Activated CD4-positive, alpha-beta T cell treated with anti-CD3 and anti-CD28 coated beads, Interleukin-2, amount 10 ng/mL, durations not matched to agents 7 days and 5 days (primary cell): Measurements from ENCODE around the gene RERE. TPM values are rescaled to one million over a fixed set of nuclear protein-coding genes. Genes with fewer than 3 reads are reported as not detected.
A peak's percentile ranks its signal among the peaks of the same experiment; 100 is the strongest.
"Not testable (repeated sequence)": the region's sequence is repeated elsewhere in the genome, so short reads cannot be mapped to it uniquely, and the experiment has no call there.

ENCODE experiments used
- CTCF ChIA-PET: fragments of 350-600 bp; sonication (Branson Sonifier 250); formaldehyde crosslinking; loops from one replicate; lab custom pipeline; 2021; ENCODE audit warnings: antibody characterized with exemption; lab: Charles Lee
- POLR2A ChIA-PET: fragments of 350-600 bp; sonication (Branson Sonifier 250); formaldehyde crosslinking; loops from one replicate; lab custom pipeline; 2021; ENCODE audit warnings: antibody characterized with exemption; lab: Charles Lee
- DNase-seq: peaks from one replicate; pipeline ENCODE4 v3.0.0-alpha.2; 2020
- H3K27ac Mint-ChIP-seq: one replicate; pipeline ENCODE4 v1.8.0; 2021; ENCODE audit warnings: mild to moderate bottlenecking, moderate library complexity, mixed read lengths
- H3K27me3 Mint-ChIP-seq: one replicate; pipeline ENCODE4 v1.8.0; 2021; ENCODE audit warnings: mixed read lengths
- H3K36me3 Mint-ChIP-seq: one replicate; pipeline ENCODE4 v1.8.0; 2021; ENCODE audit warnings: low read depth, mixed read lengths
- H3K4me1 Mint-ChIP-seq: one replicate; pipeline ENCODE4 v1.8.0; 2021; ENCODE audit warnings: mixed read lengths
- H3K4me3 Mint-ChIP-seq: one replicate; pipeline ENCODE4 v1.8.0; 2021; ENCODE audit warnings: mild to moderate bottlenecking, moderate library complexity, mixed read lengths
- H3K9me3 Mint-ChIP-seq: one replicate; pipeline ENCODE4 v1.8.0; 2021; ENCODE audit warnings: mixed read lengths
- total RNA-seq, 2 experiments: library from RNA; stranded (reverse); gene quantifications; one replicate each; pipeline ENCODE4 v1.2.3, GENCODE V29; 2021

Gene RERE
- total RNA-seq, 2 experiments from 2014 or later: 68.5 to 68.7 TPM

- Mint-ChIP-seq H3K27ac (no peak overlapping the region), H3K4me3 (no peak overlapping the region), H3K9me3 (no peaks in the 10 kb centered on the region)
Measured at GRCh38 chr1:8389958-8390535, 427.4 kb downstream of the RERE start.

GRCh38 chr1:8388732-8389562 is 428.5 kb downstream of the RERE start:
- no peak overlapping the region for H3K27ac Mint-ChIP-seq
- H3K9me3 Mint-ChIP-seq: no peaks in the 10 kb centered on the region
- no peak overlapping the region for H3K4me3 Mint-ChIP-seq
- CTCF ChIA-PET: no interaction called here
- no peaks in the 10 kb centered on the region for H3K27me3 Mint-ChIP-seq
- H3K4me1 Mint-ChIP-seq: peaks cover 68% of the 10 kb centered on the region
- no peak for DNase-seq
- H3K36me3 Mint-ChIP-seq: peaks cover 56% of the 10 kb centered on the region
- POLR2A ChIA-PET: no interaction called here

More at GRCh38 chr1:8389958-8390535, 427.4 kb downstream of the RERE start:
- CTCF ChIA-PET: interaction anchor here (1.0 kb wide), 1 partner anchor 372 kb away, joined by 4 read pairs; no protein-coding TSS in a partner anchor
- no peak for DNase-seq
- Mint-ChIP-seq H3K27me3 (no peaks in the 10 kb centered on the region), H3K4me1 (peaks cover 67% of the 10 kb centered on the region), H3K36me3 (peaks cover 56% of the 10 kb centered on the region)
- POLR2A ChIA-PET: no interaction called here

GRCh38 chr1:8386247-8386646 is 431.2 kb downstream of the RERE start:
- Mint-ChIP-seq H3K27me3 (no peaks in the 10 kb centered on the region), H3K27ac (peak overlapping the region; percentile 32), H3K36me3 (peaks cover 52% of the 10 kb centered on the region), H3K9me3 (no peaks in the 10 kb centered on the region), H3K4me3 (no peak overlapping the region), H3K4me1 (peaks cover 71% of the 10 kb centered on the region)
- POLR2A ChIA-PET: no interaction called here
- CTCF ChIA-PET: interaction anchor here (1.0 kb wide), 1 partner anchor 11 kb away, joined by 3 read pairs; no protein-coding TSS in a partner anchor
- no peak for DNase-seq

GRCh38 chr1:8384577-8384976 is 432.9 kb downstream of the RERE start:
- H3K4me3 Mint-ChIP-seq: no peak overlapping the region
- no peaks in the 10 kb centered on the region for H3K27me3 Mint-ChIP-seq
- H3K36me3 Mint-ChIP-seq: peaks cover 46% of the 10 kb centered on the region
- H3K27ac Mint-ChIP-seq: no peak overlapping the region
- no peak for DNase-seq
- ChIA-PET CTCF (no interaction called here), POLR2A (no interaction called here)
- peaks cover 60% of the 10 kb centered on the region for H3K4me1 Mint-ChIP-seq
- H3K9me3 Mint-ChIP-seq: no peaks in the 10 kb centered on the region

- no peak for DNase-seq
- peaks cover 60% of the 10 kb centered on the region for H3K4me1 Mint-ChIP-seq
- no peaks in the 10 kb centered on the region for H3K27me3 Mint-ChIP-seq
- no peak overlapping the region for H3K4me3 Mint-ChIP-seq
- peaks cover 43% of the 10 kb centered on the region for H3K36me3 Mint-ChIP-seq
- no peaks in the 10 kb centered on the region for H3K9me3 Mint-ChIP-seq
- ChIA-PET CTCF (no interaction called here), POLR2A (no interaction called here)
- H3K27ac Mint-ChIP-seq: peak overlapping the region; percentile 67
Measured at GRCh38 chr1:8384088-8384487, 433.4 kb downstream of the RERE start.

- H3K27me3 Mint-ChIP-seq: no peaks in the 10 kb centered on the region
- H3K4me3 Mint-ChIP-seq: peak overlapping the region; percentile 69
- CTCF ChIA-PET: interaction anchor here (0.6 to 1.1 kb wide), 3 partner anchors 26 to 217 kb away, joined by 3 read pairs; no protein-coding TSS in a partner anchor
- peaks cover 66% of the 10 kb centered on the region for H3K4me1 Mint-ChIP-seq
- POLR2A ChIA-PET: interaction anchor here (0.5 to 0.6 kb wide), 2 partner anchors 201 to 462 kb away, joined by 3 read pairs; no protein-coding TSS in a partner anchor
- H3K9me3 Mint-ChIP-seq: no peaks in the 10 kb centered on the region
- peak overlapping the region; percentile 94 for H3K27ac Mint-ChIP-seq
- peaks cover 42% of the 10 kb centered on the region for H3K36me3 Mint-ChIP-seq
- no peak for DNase-seq
Measured at GRCh38 chr1:8382608-8383505, 434.6 kb downstream of the RERE start.

GRCh38 chr1:8382051-8382505 is 435.4 kb downstream of the RERE start:
- H3K4me3 Mint-ChIP-seq: no peak overlapping the region
- peaks cover 44% of the 10 kb centered on the region for H3K36me3 Mint-ChIP-seq
- POLR2A ChIA-PET: interaction anchor here (0.5 kb wide), 1 partner anchor 462 kb away, joined by 3 read pairs; no protein-coding TSS in a partner anchor
- H3K27me3 Mint-ChIP-seq: no peaks in the 10 kb centered on the region
- CTCF ChIA-PET: interaction anchor here (0.5 kb wide), 1 partner anchor 225 kb away, joined by 3 read pairs; no protein-coding TSS in a partner anchor
- DNase-seq: no peak
- peak overlapping the region; percentile 42 for H3K27ac Mint-ChIP-seq
- H3K9me3 Mint-ChIP-seq: no peaks in the 10 kb centered on the region
- H3K4me1 Mint-ChIP-seq: peaks cover 68% of the 10 kb centered on the region

- peaks cover 67% of the 10 kb centered on the region for H3K4me1 Mint-ChIP-seq
- no peaks in the 10 kb centered on the region for H3K27me3 Mint-ChIP-seq
- no peaks in the 10 kb centered on the region for H3K9me3 Mint-ChIP-seq
- POLR2A ChIA-PET: no interaction called here
- H3K27ac Mint-ChIP-seq: no peak overlapping the region
- CTCF ChIA-PET: interaction anchor here (0.5 kb wide), 1 partner anchor 226 kb away, joined by 3 read pairs; no protein-coding TSS in a partner anchor
- DNase-seq: no peak
- no peak overlapping the region for H3K4me3 Mint-ChIP-seq
- H3K36me3 Mint-ChIP-seq: peaks cover 44% of the 10 kb centered on the region
Measured at GRCh38 chr1:8381618-8382017, 435.8 kb downstream of the RERE start.

GRCh38 chr1:8380310-8380709 is 437.1 kb downstream of the RERE start:
- H3K36me3 Mint-ChIP-seq: peaks cover 43% of the 10 kb centered on the region
- peak overlapping the region; percentile 36 for H3K27ac Mint-ChIP-seq
- ChIA-PET CTCF (interaction anchor here (0.6 to 1.3 kb wide), 3 partner anchors 151 to 365 kb away, joined by 3 to 5 read pairs (median 3); no protein-coding TSS in a partner anchor), POLR2A (interaction anchor here (0.6 kb wide), 1 partner anchor 10 kb away, joined by 3 read pairs; no protein-coding TSS in a partner anchor)
- H3K4me1 Mint-ChIP-seq: peaks cover 69% of the 10 kb centered on the region
- H3K27me3 Mint-ChIP-seq, H3K9me3 Mint-ChIP-seq, H3K4me3 Mint-ChIP-seq, DNase-seq: not testable (repeated sequence)

GRCh38 chr1:8379513-8380186 is 437.8 kb downstream of the RERE start:
- CTCF ChIA-PET: interaction anchor here (0.6 to 1.3 kb wide), 3 partner anchors 81 to 365 kb away, joined by 3 to 5 read pairs (median 5); no protein-coding TSS in a partner anchor
- peaks cover 69% of the 10 kb centered on the region for H3K4me1 Mint-ChIP-seq

GRCh38 chr1:8378981-8379470 is 438.4 kb downstream of the RERE start:
- Mint-ChIP-seq H3K9me3 (no peaks in the 10 kb centered on the region), H3K27ac (no peak overlapping the region), H3K4me3 (no peak overlapping the region), H3K4me1 (peaks cover 67% of the 10 kb centered on the region), H3K36me3 (peaks cover 38% of the 10 kb centered on the region), H3K27me3 (no peaks in the 10 kb centered on the region)
- ChIA-PET CTCF (interaction anchor here (0.6 to 1.3 kb wide), 3 partner anchors 82 to 364 kb away, joined by 3 to 5 read pairs (median 5); no protein-coding TSS in a partner anchor), POLR2A (no interaction called here)
- DNase-seq: no peak

More at GRCh38 chr1:8379513-8380186, 437.8 kb downstream of the RERE start:
- Mint-ChIP-seq H3K27me3 (no peaks in the 10 kb centered on the region), H3K9me3 (no peaks in the 10 kb centered on the region), H3K4me3 (no peak overlapping the region), H3K27ac (no peak overlapping the region), H3K36me3 (peaks cover 42% of the 10 kb centered on the region)
- POLR2A ChIA-PET: interaction anchor here (0.6 kb wide), 1 partner anchor 9 kb away, joined by 3 read pairs; no protein-coding TSS in a partner anchor
- no peak for DNase-seq
